Gastrocnemius medialis (tissue), 4 donors: ENCODE measurements around the gene CLNK. TPM values are rescaled to one million over a fixed set of nuclear protein-coding genes. Genes with fewer than 3 reads are reported as not detected.

Source experiments
- ATAC-seq, 2 donors: fragments of 150-250 bp; one replicate each; pipeline ENCODE4 v1.9.1; 2016
- DNase-seq, 2 donors: peaks; one replicate each; pipeline ENCODE4 v3.0.0-alpha.2; 2019
- H3K27ac ChIP-seq, 4 donors: fragments of 200-600 bp; sonication (generic); 1 replicate in 1 of 4; 2 replicates in 3 of 4; pipeline ENCODE4 v1.5.1; 2016 to 2018; ENCODE audit warnings: mild to moderate bottlenecking in 2 of 4, moderate library complexity in 1 of 4
- H3K27me3 ChIP-seq, 3 donors: fragments of 200-600 bp; sonication (generic) in 2 of 3; 1 replicate in 1 of 3; 2 replicates in 2 of 3; pipeline versions ENCODE4 v1.5.1 to v1.6.0; 2016 to 2019; ENCODE audit warnings: mild to moderate bottlenecking in 1 of 3, moderate library complexity in 1 of 3
- H3K36me3 ChIP-seq, 2 donors: fragments of 200-600 bp; sonication (generic) in 1 of 2; one replicate each; pipeline ENCODE4 v1.5.1; 2017 to 2018
- H3K4me1 ChIP-seq, 2 donors: fragments of 200-600 bp; sonication (generic) in 1 of 2; one replicate each; pipeline ENCODE4 v1.5.1; 2016 to 2017; ENCODE audit warnings: mild to moderate bottlenecking in 2 of 2
- H3K4me3 ChIP-seq, 4 donors: fragments of 200-600 bp; sonication (generic) in 3 of 4; 1 replicate in 1 of 4; 2 replicates in 3 of 4; pipeline ENCODE4 v1.5.1; 2016 to 2019; ENCODE audit warnings: mild to moderate bottlenecking in 2 of 4
- H3K9me3 ChIP-seq, 3 donors: fragments of 200-600 bp; sonication (generic) in 2 of 3; 1 replicate in 1 of 3; 2 replicates in 2 of 3; pipeline ENCODE4 v1.5.1; 2016 to 2019
- POLR2A ChIP-seq, 2 donors: fragments of 450-650 bp; IDR thresholded peaks; one replicate each; pipeline ENCODE4 v1.6.1; 2017; ENCODE audit warnings: antibody characterized with exemption in 2 of 2, mild to moderate bottlenecking in 2 of 2, moderate library complexity in 2 of 2
- in situ Hi-C, 4 donors: fragments of 200-750 bp; cut with MboI; loops; one replicate each; pipeline versions ENCODE4 v1.15.0 to v1.8.0; 2017; ENCODE audit warnings: low sequenced_read_pairs in 4 of 4
- intact Hi-C: fragments of 100-400 bp; cut with DNase I; formaldehyde crosslinking; loops from one replicate; pipeline ENCODE4 v1.15.1; 2023; ENCODE audit warnings: low total_unique reads
- total RNA-seq, 4 donors: library from RNA; depleted of rRNA; stranded (reverse); fragments of >200 nt; gene quantifications; one replicate each; pipeline versions ENCODE4 v1.1.0 to v1.2.3, GENCODE V29; 2016
- TF ChIP-seq, protein P1 (sequence below), 5 experiments: fragments of 450-650 bp in 3 of 5; fragments of 200-600 bp in 2 of 5; sonication (generic) in 2 of 5; IDR thresholded peaks in 4 of 5; conservative IDR thresholded peaks in 1 of 5; 1 replicate in 4 of 5; 2 replicates in 1 of 5; pipeline ENCODE4 v1.5.1; 2016 to 2019; ENCODE audit warnings: antibody characterized with exemption in 5 of 5, mild to moderate bottlenecking in 3 of 5, moderate library complexity in 3 of 5

The CLNK gene
- total RNA-seq, 4 donors from 2014 or later, result not detected

DNA sequence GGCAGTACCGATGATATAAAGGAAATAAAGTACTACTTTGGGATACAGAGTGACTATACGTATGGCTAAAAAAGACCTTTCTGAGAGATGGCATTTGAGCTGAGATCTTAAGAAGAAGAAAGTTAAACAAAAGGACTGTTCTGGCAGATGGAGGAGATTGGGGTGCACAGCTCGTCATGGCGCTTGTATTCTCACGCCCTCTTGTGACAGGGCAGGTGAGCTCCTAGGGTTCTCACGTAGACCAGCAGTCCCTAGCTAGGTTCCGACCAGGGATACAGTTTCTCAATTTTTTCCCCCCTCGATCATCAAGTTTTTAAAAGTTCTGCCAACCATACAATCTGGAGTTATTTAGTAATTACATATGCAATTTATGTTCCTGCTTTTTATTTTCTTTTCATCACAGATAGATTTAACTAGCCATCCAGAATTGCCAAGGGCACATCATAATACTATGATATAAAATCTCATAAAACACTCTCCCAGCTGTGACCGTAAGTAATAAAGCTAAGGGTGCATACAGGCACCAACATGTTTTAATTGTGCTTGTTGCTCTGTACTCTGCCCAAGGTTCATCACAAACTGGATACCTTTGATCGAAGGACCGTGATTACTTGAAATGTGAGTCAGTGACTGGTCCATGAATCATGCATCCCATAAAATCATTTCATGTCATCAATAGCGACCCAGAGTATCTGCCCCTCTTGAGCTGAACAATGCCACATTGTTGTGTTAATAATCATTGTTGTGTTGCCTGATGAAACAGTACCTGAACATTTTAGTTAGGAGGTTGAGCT, 157.9 kb downstream of the CLNK start:
- H3K4me1 ChIP-seq, result no peaks in the 10 kb centered on the region
- no peak overlapping the region for H3K27ac ChIP-seq
- intact Hi-C loops, result no loop called here
- no peaks in the 10 kb centered on the region for H3K36me3 ChIP-seq
- in situ Hi-C loops, result no loop called here
- no peak for DNase-seq
- H3K27me3 ChIP-seq, result no peaks in the 10 kb centered on the region
- ATAC-seq, result no peak
- no peaks in the 10 kb centered on the region for H3K9me3 ChIP-seq
- no peak for TF ChIP-seq POLR2A (IDR thresholded peaks at IDR 0.05)
- TF ChIP-seq, protein P1, sequence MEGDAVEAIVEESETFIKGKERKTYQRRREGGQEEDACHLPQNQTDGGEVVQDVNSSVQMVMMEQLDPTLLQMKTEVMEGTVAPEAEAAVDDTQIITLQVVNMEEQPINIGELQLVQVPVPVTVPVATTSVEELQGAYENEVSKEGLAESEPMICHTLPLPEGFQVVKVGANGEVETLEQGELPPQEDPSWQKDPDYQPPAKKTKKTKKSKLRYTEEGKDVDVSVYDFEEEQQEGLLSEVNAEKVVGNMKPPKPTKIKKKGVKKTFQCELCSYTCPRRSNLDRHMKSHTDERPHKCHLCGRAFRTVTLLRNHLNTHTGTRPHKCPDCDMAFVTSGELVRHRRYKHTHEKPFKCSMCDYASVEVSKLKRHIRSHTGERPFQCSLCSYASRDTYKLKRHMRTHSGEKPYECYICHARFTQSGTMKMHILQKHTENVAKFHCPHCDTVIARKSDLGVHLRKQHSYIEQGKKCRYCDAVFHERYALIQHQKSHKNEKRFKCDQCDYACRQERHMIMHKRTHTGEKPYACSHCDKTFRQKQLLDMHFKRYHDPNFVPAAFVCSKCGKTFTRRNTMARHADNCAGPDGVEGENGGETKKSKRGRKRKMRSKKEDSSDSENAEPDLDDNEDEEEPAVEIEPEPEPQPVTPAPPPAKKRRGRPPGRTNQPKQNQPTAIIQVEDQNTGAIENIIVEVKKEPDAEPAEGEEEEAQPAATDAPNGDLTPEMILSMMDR (IDR thresholded peaks at IDR 0.05 in 4 of 5, conservative IDR thresholded peaks at IDR 0.05 in 1 of 5), result no peak
- no peak overlapping the region for H3K4me3 ChIP-seq

GRCh38 chr4:10524196-10524833, 160.3 kb downstream of the CLNK start:
- no peaks in the 10 kb centered on the region for H3K36me3 ChIP-seq
- no peak for ATAC-seq
- in situ Hi-C loops, result no loop called here
- no peak for TF ChIP-seq POLR2A (IDR thresholded peaks at IDR 0.05)
- TF ChIP-seq, protein P1 (IDR thresholded peaks at IDR 0.05 in 4 of 5, conservative IDR thresholded peaks at IDR 0.05 in 1 of 5), result no peak
- H3K9me3 ChIP-seq, result no peaks in the 10 kb centered on the region
- no peak overlapping the region for H3K4me3 ChIP-seq
- no peaks in the 10 kb centered on the region for H3K4me1 ChIP-seq
- H3K27me3 ChIP-seq, result no peaks in the 10 kb centered on the region
- intact Hi-C loops, result no loop called here
- H3K27ac ChIP-seq, result no peak overlapping the region
- no peak for DNase-seq

DNA sequence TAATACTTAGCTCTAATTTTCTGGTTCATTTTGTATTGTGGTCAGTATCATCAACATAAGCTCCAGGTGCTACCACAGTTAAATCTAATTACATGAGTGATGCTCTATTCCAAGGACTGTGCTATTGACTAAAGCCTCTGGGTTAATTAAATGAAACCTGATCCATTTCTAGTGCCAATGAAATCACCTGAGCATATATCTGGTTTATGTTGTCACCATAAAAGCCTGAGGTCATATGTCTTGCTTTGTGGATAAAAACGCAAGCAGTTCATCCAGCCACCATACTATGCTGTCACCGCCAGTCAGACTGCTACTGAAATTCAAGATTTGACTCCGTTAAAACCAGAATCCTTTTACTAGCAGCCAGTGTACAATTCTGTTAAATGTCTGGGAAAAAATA, 163.1 kb downstream of the CLNK start:
- in situ Hi-C loops, result no loop called here
- ATAC-seq, result no peak
- H3K9me3 ChIP-seq, result no peaks in the 10 kb centered on the region
- no peaks in the 10 kb centered on the region for H3K4me1 ChIP-seq
- H3K36me3 ChIP-seq, result no peaks in the 10 kb centered on the region
- no peak overlapping the region for H3K4me3 ChIP-seq
- TF ChIP-seq, protein P1 (IDR thresholded peaks at IDR 0.05 in 4 of 5, conservative IDR thresholded peaks at IDR 0.05 in 1 of 5), result no peak
- TF ChIP-seq POLR2A (IDR thresholded peaks at IDR 0.05), result no peak
- intact Hi-C loops, result no loop called here
- H3K27me3 ChIP-seq, result no peaks in the 10 kb centered on the region
- no peak overlapping the region for H3K27ac ChIP-seq
- DNase-seq, result no peak

GRCh38 chr4:10509733-10510132, 174.8 kb downstream of the CLNK start:
- H3K4me3 ChIP-seq, result no peak overlapping the region
- TF ChIP-seq, protein P1 (IDR thresholded peaks at IDR 0.05 in 4 of 5, conservative IDR thresholded peaks at IDR 0.05 in 1 of 5), result no peak
- TF ChIP-seq POLR2A (IDR thresholded peaks at IDR 0.05), result no peak
- no peaks in the 10 kb centered on the region for H3K4me1 ChIP-seq
- no peaks in the 10 kb centered on the region for H3K9me3 ChIP-seq
- H3K36me3 ChIP-seq, result no peaks in the 10 kb centered on the region
- in situ Hi-C loops, result no loop called here
- H3K27ac ChIP-seq, result no peak overlapping the region
- intact Hi-C loops, result no loop called here
- no peak for DNase-seq
- no peaks in the 10 kb centered on the region for H3K27me3 ChIP-seq
- ATAC-seq, result no peak
